Kidney (tissue), 22 donors: ENCODE measurements around the gene DAZAP2. TPM values are rescaled to one million over a fixed set of nuclear protein-coding genes. Genes with fewer than 3 reads are reported as not detected.
A peak's percentile ranks its signal among the peaks of the same experiment; 100 is the strongest.

Experiments used
- DNase-seq, 5 donors: peaks; one replicate each; pipeline ENCODE4 v3.0.0-alpha.2; 2013 to 2020
- FAIRE-seq: peaks from 2 replicates; lab custom pipeline; 2012; peaks lifted over from hg19 to GRCh38; lab: Jason Lieb, UNC
- H3K27ac ChIP-seq, 2 donors: one replicate each; pipeline ENCODE4 v1.7.0; 2013; ENCODE audit warnings: low read depth in 2 of 2, low read length in 2 of 2, inconsistent platforms in 1 of 2
- H3K27me3 ChIP-seq: one replicate; pipeline ENCODE4 v1.7.1; 2013; ENCODE audit warnings: low read length, inconsistent platforms; ENCODE audit not compliant: control insufficient read depth, insufficient read depth
- H3K36me3 ChIP-seq, 3 donors: one replicate each; pipeline versions ENCODE4 v1.7.0 to v1.7.1; 2013; ENCODE audit warnings: low read length in 3 of 3, control low read depth in 1 of 3, inconsistent platforms in 1 of 3; ENCODE audit not compliant: insufficient read depth in 3 of 3, control insufficient read depth in 2 of 3
- H3K4me1 ChIP-seq, 3 donors: one replicate each; pipeline versions ENCODE4 v1.7.0 to v1.7.1; 2013; ENCODE audit warnings: low read length in 3 of 3, inconsistent platforms in 1 of 3, low read depth in 1 of 3; ENCODE audit not compliant: control insufficient read depth in 2 of 3, insufficient read depth in 2 of 3
- H3K4me3 ChIP-seq, 3 donors: one replicate each; pipeline versions ENCODE4 v1.7.0 to v1.8.1; 2013; ENCODE audit warnings: low read length in 3 of 3, control low read depth in 1 of 3, inconsistent platforms in 1 of 3
- H3K9ac ChIP-seq, 3 donors: one replicate each; pipeline versions ENCODE4 v1.7.0 to v1.7.1; 2013; ENCODE audit warnings: low read length in 3 of 3, control low read depth in 1 of 3, inconsistent platforms in 1 of 3
- H3K9me3 ChIP-seq, 3 donors: one replicate each; pipeline versions ENCODE4 v1.7.0 to v1.7.1; 2013; ENCODE audit warnings: low read length in 3 of 3, control low read depth in 1 of 3, inconsistent platforms in 1 of 3; ENCODE audit not compliant: control insufficient read depth in 2 of 3, insufficient read depth in 1 of 3
- CTCF ChIP-seq: IDR thresholded peaks from 3 replicates; pipeline ENCODE4 v1.5.1; 2012; ENCODE audit warnings: mild to moderate bottlenecking, moderate library complexity, borderline replicate concordance; ENCODE audit not compliant: insufficient read depth; ENCODE audit errors: extremely low read depth
- intact Hi-C: fragments of 100-400 bp; cut with DNase I; formaldehyde crosslinking; loops from one replicate; pipeline ENCODE4 v1.11.1; 2022
- long read RNA-seq, 10 donors: library from polyadenylated mRNA in 1 of 10; unstranded in 1 of 10; transcript quantifications; one replicate each; pipeline ENCODE4 v2.0.0 and lab custom pipeline, GENCODE V29; 2021 to 2026
- polyA plus RNA-seq: library from polyadenylated mRNA; stranded (reverse); fragments of 350-450 nt; fragmentation: Illumina TruSeq; extraction: RNeasy Lipid Tissue Mini Kit (QIAGEN cat#74804); gene quantifications from one replicate; pipeline ENCODE4 v1.2.3, GENCODE V29; 2014; ENCODE audit warnings: low read depth, low replicate concordance; ENCODE audit not compliant: insufficient read depth
- total RNA-seq: library from RNA; stranded (reverse); fragmentation: NEBNext Ultra II Directional; extraction: Animal tissue kit (Norgen Biotek cat#: 25700); gene quantifications from one replicate; pipeline ENCODE4 v1.2.1, GENCODE V29; 2021
- donor health status: control.
- donor health status: control.
- donor health status: control.
- donor health status: control.
- donor health status: control.
- donor health status: DM: yes; HTN: yes; CAD: no.
- donor health status: Normal renal cell carcinoma (clear cell type).

Gene DAZAP2, protein sequence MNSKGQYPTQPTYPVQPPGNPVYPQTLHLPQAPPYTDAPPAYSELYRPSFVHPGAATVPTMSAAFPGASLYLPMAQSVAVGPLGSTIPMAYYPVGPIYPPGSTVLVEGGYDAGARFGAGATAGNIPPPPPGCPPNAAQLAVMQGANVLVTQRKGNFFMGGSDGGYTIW
- total RNA-seq (319 TPM), polyA plus RNA-seq (363 TPM)
- long read RNA-seq, donor 1, transcript DAZAP2-201 (4 exons, 2,598 nt): major isoform, 54 of 126 reads
- long read RNA-seq, donor 1, transcript DAZAP2-214 (2 exons, 3,664 nt): minor isoform, 13 of 126 reads
- long read RNA-seq, donor 1, partial matches to known transcripts: 58 of 126 reads
- long read RNA-seq, donor 1, other reads (novel, unspliced or antisense): 0 of 126 reads
- long read RNA-seq, donor 2, transcript DAZAP2-214 (2 exons, 3,664 nt): minor isoform, 14 of 113 reads
- long read RNA-seq, donor 2, transcript DAZAP2-201 (4 exons, 2,598 nt): major isoform, 91 of 113 reads
- long read RNA-seq, donor 2, partial matches to known transcripts: 5 of 113 reads
- long read RNA-seq, donor 2, other reads (novel, unspliced or antisense): 0 of 113 reads
- long read RNA-seq, donor 3, transcript DAZAP2-214 (2 exons, 3,664 nt): minor isoform, 10 of 112 reads
- long read RNA-seq, donor 3, transcript DAZAP2-201 (4 exons, 2,598 nt): major isoform, 79 of 112 reads
- long read RNA-seq, donor 3, partial matches to known transcripts: 13 of 112 reads
- long read RNA-seq, donor 3, other reads (novel, unspliced or antisense): 7 of 112 reads
- long read RNA-seq, donor 4, transcript DAZAP2-201 (4 exons, 2,598 nt): major isoform, 73 of 124 reads
- long read RNA-seq, donor 4, transcript DAZAP2-214 (2 exons, 3,664 nt): minor isoform, 22 of 124 reads
- long read RNA-seq, donor 4, partial matches to known transcripts: 14 of 124 reads
- long read RNA-seq, donor 4, other reads (novel, unspliced or antisense): 13 of 124 reads
- long read RNA-seq, donor 5, transcript DAZAP2-201 (4 exons, 2,598 nt): major isoform, 6 of 7 reads
- long read RNA-seq, donor 5, partial matches to known transcripts: 0 of 7 reads
- long read RNA-seq, donor 5, other reads (novel, unspliced or antisense): 0 of 7 reads
- long read RNA-seq, donor 6, transcript DAZAP2-214 (2 exons, 3,664 nt): minor isoform, 21 of 170 reads
- long read RNA-seq, donor 6, transcript DAZAP2-201 (4 exons, 2,598 nt): major isoform, 123 of 170 reads
- long read RNA-seq, donor 6, transcript DAZAP2-206 (2 exons, 598 nt): minor isoform, 5 of 170 reads
- long read RNA-seq, donor 6, partial matches to known transcripts: 12 of 170 reads
- long read RNA-seq, donor 6, other reads (novel, unspliced or antisense): 5 of 170 reads
- long read RNA-seq, donor 7, transcript DAZAP2-201 (4 exons, 2,598 nt): major isoform, 218 of 264 reads
- long read RNA-seq, donor 7, partial matches to known transcripts: 1 of 264 reads
- long read RNA-seq, donor 7, other reads (novel, unspliced or antisense): 34 of 264 reads
- long read RNA-seq, donor 8, transcript DAZAP2-201 (4 exons, 2,598 nt): major isoform, 55 of 91 reads
- long read RNA-seq, donor 8, transcript DAZAP2-214 (2 exons, 3,664 nt): minor isoform, 18 of 91 reads
- long read RNA-seq, donor 8, partial matches to known transcripts: 6 of 91 reads
- long read RNA-seq, donor 8, other reads (novel, unspliced or antisense): 9 of 91 reads
- long read RNA-seq, donor 9, transcript DAZAP2-201 (4 exons, 2,598 nt): major isoform, 22 of 44 reads
- long read RNA-seq, donor 9, transcript DAZAP2-214 (2 exons, 3,664 nt): minor isoform, 8 of 44 reads
- long read RNA-seq, donor 9, partial matches to known transcripts: 13 of 44 reads
- long read RNA-seq, donor 9, other reads (novel, unspliced or antisense): 0 of 44 reads
- long read RNA-seq, donor 10, transcript DAZAP2-201 (4 exons, 2,598 nt): major isoform, 47 of 81 reads
- long read RNA-seq, donor 10, transcript DAZAP2-214 (2 exons, 3,664 nt): minor isoform, 7 of 81 reads
- long read RNA-seq, donor 10, partial matches to known transcripts: 24 of 81 reads
- long read RNA-seq, donor 10, other reads (novel, unspliced or antisense): 0 of 81 reads

- Histone ChIP-seq H3K27ac (peak within 1 kb of the TSS; percentile 100), H3K9ac (peak within 1 kb of the TSS; percentile 96 to 100 (median 99)), H3K4me3 (peak within 1 kb of the TSS; percentile 98 to 100 (median 98)), H3K4me1 (peaks cover 0 to 20% (median 5%) of the 10 kb centered on the region in 3 donors), H3K27me3 (no peaks in the 10 kb centered on the region), H3K9me3 (no peaks in the 10 kb centered on the region), H3K36me3 (peaks cover 4 to 27% (median 19%) of the 10 kb centered on the region in 3 donors)
- no peak for FAIRE-seq
- intact Hi-C loops: no loop called here
- DNase-seq: peak; percentile 98 to 99 (median 98)
- TF ChIP-seq CTCF: no peak
Observed at GRCh38 chr12:51238510-51239334, at the start of gene DAZAP2. DAZAP2 (plus strand) TSS chr12:51238826; CDS start chr12:51238908, 82 bp downstream.

DNA sequence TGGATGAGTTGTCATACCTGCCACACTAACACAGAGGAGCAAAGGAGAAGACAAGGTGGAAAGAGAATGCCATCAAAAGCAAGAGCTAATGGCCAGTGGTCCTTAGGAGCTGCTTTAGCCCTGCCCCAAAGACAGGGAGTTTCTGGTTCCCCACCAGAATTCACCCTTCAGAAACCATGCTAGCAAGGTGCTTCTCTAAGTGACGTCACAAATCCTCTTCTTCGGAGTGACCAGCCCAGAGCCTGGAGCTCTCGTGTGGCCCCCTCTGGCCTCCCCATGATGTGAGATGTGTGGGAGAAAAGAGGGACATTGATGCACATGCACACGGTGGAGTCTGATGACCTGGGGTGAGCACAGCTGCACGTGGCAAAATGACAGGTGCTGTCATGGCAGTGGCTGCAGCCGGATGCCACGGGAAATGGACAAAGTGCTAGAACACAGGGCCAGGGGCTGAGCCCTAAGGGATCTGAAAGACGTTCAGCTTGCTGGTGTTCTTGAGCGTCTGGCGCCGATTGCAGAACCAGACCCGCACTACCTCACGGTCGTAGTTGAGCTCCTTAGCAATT is 48.8 kb upstream of the DAZAP2 start:
- H3K9ac ChIP-seq: no peak overlapping the region
- no peak for TF ChIP-seq CTCF
- H3K9me3 ChIP-seq: no peaks in the 10 kb centered on the region
- peaks cover 0 to 8% (median 2%) of the 10 kb centered on the region in 3 donors for H3K36me3 ChIP-seq
- intact Hi-C loops: no loop called here
- no peak overlapping the region for H3K4me3 ChIP-seq
- H3K27me3 ChIP-seq: no peaks in the 10 kb centered on the region
- FAIRE-seq (no peak), DNase-seq (no peak)
- H3K4me1 ChIP-seq: peaks cover 0 to 5% (median 0%) of the 10 kb centered on the region in 3 donors
- H3K27ac ChIP-seq: no peak overlapping the region
